Neutrophil (primary cell): ENCODE data around the gene CSNK2B.

ENCODE experiments used
- H3K27ac ChIP-seq: fragments of 200-600 bp; sonication (generic); 2 replicates; pipeline ENCODE4 v1.5.1; 2016; ENCODE audit warnings: mild to moderate bottlenecking, moderate library complexity
- H3K27me3 ChIP-seq: fragments of 200-600 bp; sonication (generic); 2 replicates; pipeline ENCODE4 v1.6.0; 2016; ENCODE audit warnings: mild to moderate bottlenecking
- H3K36me3 ChIP-seq: fragments of 200-600 bp; sonication (generic); 2 replicates; pipeline ENCODE4 v1.5.1; 2017
- H3K4me1 ChIP-seq, 2 experiments: fragments of 200-600 bp in 1 of 2; sonication (generic) in 1 of 2; 1 replicate in 1 of 2; 2 replicates in 1 of 2; pipeline versions ENCODE4 v1.5.1 to v1.6.1; 2013 to 2016; ENCODE audit warnings: low read depth in 1 of 2, low read length in 1 of 2, mild to moderate bottlenecking in 1 of 2, moderate library complexity in 1 of 2; ENCODE audit not compliant: control insufficient read depth in 1 of 2, insufficient read depth in 1 of 2
- H3K4me3 ChIP-seq, 2 experiments: fragments of 200-600 bp in 1 of 2; sonication (generic) in 1 of 2; 1 replicate in 1 of 2; 2 replicates in 1 of 2; pipeline ENCODE4 v1.5.1; 2013 to 2016; ENCODE audit warnings: low read depth in 1 of 2, low read length in 1 of 2, mild to moderate bottlenecking in 1 of 2, moderate library complexity in 1 of 2
- H3K9me3 ChIP-seq: fragments of 200-600 bp; sonication (generic); 2 replicates; pipeline ENCODE4 v1.5.1; 2016
- TF ChIP-seq, protein P1 (sequence below): fragments of 200-600 bp; sonication (generic); IDR thresholded peaks from 2 replicates; pipeline ENCODE4 v1.5.1; 2016; ENCODE audit warnings: antibody characterized with exemption

Gene CSNK2B

DNA sequence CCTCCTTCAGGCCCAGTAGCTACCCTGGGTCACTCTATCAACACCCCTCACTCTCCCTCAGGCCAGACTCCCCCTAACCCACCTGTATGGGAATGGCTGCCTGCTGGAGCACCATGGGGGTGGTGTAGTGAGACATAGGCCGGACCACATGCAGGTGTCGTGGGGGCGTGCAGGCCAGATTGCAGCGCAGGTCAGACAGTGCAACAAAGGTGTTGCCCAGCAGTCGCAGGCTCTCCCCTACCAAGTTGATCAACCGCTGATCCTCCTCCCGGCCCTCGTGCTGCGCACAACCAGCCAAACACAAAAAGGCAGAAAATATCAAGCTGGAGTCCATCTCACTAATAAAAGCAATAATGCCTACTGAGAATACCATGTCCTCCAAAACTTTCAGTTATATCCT lies 20.6 kb upstream of the CSNK2B start:
- Histone ChIP-seq H3K27ac (no peak overlapping the region), H3K27me3 (no peaks in the 10 kb centered on the region), H3K36me3 (peaks cover 93% of the 10 kb centered on the region), H3K4me3 (no peak overlapping the region), H3K4me1 (no peaks in the 10 kb centered on the region), H3K9me3 (no peaks in the 10 kb centered on the region)
- TF ChIP-seq, protein P1, sequence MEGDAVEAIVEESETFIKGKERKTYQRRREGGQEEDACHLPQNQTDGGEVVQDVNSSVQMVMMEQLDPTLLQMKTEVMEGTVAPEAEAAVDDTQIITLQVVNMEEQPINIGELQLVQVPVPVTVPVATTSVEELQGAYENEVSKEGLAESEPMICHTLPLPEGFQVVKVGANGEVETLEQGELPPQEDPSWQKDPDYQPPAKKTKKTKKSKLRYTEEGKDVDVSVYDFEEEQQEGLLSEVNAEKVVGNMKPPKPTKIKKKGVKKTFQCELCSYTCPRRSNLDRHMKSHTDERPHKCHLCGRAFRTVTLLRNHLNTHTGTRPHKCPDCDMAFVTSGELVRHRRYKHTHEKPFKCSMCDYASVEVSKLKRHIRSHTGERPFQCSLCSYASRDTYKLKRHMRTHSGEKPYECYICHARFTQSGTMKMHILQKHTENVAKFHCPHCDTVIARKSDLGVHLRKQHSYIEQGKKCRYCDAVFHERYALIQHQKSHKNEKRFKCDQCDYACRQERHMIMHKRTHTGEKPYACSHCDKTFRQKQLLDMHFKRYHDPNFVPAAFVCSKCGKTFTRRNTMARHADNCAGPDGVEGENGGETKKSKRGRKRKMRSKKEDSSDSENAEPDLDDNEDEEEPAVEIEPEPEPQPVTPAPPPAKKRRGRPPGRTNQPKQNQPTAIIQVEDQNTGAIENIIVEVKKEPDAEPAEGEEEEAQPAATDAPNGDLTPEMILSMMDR = no peak

DNA sequence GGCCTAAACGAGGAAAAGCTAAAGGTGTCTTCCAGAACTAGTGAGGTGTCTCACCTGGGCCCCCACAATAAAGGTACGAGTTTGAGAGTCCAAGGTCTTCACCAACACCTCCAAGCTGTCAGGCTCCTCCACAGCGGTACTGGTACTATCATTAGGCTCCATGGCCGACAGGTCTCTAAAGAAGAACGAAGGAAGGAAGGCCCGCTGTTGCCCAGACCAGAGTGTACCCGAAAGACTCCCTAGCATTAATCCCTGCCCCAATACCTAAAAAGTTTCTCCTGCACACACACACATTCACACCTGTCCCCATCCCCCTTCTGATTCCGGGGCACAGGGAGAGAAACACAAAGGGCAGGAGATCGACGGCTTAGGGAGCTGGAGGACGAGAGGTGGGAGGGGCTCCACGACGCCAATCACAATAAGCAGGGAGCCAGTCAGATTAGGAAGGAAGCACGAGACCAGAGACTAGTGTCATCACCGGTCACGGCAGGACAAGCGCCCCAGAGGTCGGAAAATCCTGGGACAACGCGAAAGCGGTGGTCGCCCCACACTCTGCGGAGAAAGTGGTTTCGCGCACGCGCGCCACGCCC lies 14.2 kb upstream of the CSNK2B start:
- TF ChIP-seq, protein P1 = no peak
- Histone ChIP-seq H3K4me1 (peaks cover 28 to 32% of the 10 kb centered on the region in 2 experiments), H3K27ac (peak overlapping the region; percentile 100), H3K4me3 (peak overlapping the region; percentile 85 to 93), H3K9me3 (no peaks in the 10 kb centered on the region), H3K27me3 (no peaks in the 10 kb centered on the region), H3K36me3 (peaks cover 51% of the 10 kb centered on the region)

DNA sequence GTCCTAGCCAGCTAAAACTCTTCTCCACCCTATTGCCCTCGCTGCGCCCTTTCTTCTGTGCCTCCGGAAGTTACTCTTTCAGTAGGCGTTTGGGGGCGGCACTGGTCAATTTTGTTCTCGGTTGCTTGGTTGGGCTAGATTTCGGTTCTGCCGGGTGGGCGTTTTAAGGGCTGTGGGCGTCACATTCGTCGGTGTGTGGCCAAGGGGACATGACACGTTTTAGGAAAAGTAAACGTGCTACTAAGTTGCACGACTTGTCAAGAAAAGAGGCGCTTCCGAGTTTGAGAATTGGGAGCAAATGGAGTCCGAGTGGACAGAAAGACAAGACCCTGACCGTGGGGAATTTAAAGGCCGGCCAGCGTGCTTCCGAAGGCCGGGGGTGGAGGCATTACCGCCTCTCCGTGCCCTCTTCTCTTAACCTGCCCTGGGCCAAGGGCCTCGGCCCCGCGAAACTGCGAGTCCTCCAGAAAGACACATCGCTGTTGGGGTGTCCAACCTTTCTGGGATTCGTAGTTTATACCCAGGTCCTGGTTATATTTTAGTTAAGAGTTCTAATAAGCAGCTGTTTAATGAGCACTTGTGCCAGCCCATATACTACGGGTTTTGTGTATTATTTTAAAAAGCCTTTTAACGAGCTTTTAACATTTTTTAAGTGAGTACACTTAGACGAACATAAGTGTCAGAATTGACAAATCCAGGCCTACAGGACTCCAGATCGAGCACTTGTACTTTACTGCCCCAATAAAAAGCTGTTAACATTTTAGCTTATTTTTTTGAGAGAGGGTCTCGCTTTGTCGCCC lies 12.8 kb upstream of the CSNK2B start:
- Histone ChIP-seq H3K27me3 (no peaks in the 10 kb centered on the region), H3K4me3 (peak overlapping the region; percentile 85 to 93), H3K27ac (peak overlapping the region; percentile 100), H3K36me3 (peaks cover 44% of the 10 kb centered on the region), H3K4me1 (peaks cover 38 to 42% of the 10 kb centered on the region in 2 experiments), H3K9me3 (no peaks in the 10 kb centered on the region)
- TF ChIP-seq, protein P1 = no peak

DNA sequence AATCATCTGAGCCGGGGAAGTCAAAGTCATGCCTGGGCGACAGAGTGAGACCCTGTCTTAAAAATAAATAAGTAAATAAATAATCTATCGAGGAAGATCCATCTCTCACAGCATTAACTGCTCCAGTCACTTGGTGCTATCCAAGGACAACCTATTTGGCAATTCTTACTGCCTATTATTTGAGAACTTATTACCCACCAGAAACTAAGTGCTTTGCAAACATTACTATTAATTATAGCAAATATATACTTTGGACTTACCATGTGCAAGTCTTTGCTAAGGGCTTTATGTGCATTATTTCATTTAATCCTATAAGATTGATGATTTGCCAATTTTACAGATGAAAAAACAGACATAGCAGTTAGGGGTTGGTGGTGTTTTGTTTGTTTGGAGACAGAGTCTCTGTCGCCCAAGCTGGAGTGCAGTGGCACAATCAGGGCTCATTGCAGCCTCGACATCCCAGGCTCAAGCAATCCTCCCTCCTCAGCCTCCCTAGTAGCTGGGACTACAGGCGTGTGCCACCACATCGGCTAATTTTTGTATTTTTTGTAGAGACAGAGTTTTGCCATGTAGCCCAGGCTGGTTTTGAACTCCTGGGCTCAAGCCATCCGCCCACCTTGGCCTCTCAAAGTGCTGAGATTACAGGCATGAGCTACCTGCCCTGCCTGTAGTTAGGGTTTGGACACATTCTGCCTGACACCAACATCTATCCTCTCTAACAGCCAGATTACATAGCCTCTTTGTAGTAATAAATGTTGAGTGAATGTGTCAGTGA lies 11.1 kb upstream of the CSNK2B start:
- Histone ChIP-seq H3K27ac (no peak overlapping the region), H3K27me3 (no peaks in the 10 kb centered on the region), H3K4me1 (peaks cover 54 to 59% of the 10 kb centered on the region in 2 experiments), H3K4me3 (no peak overlapping the region), H3K36me3 (peaks cover 28% of the 10 kb centered on the region), H3K9me3 (no peaks in the 10 kb centered on the region)
- TF ChIP-seq, protein P1 = no peak

DNA sequence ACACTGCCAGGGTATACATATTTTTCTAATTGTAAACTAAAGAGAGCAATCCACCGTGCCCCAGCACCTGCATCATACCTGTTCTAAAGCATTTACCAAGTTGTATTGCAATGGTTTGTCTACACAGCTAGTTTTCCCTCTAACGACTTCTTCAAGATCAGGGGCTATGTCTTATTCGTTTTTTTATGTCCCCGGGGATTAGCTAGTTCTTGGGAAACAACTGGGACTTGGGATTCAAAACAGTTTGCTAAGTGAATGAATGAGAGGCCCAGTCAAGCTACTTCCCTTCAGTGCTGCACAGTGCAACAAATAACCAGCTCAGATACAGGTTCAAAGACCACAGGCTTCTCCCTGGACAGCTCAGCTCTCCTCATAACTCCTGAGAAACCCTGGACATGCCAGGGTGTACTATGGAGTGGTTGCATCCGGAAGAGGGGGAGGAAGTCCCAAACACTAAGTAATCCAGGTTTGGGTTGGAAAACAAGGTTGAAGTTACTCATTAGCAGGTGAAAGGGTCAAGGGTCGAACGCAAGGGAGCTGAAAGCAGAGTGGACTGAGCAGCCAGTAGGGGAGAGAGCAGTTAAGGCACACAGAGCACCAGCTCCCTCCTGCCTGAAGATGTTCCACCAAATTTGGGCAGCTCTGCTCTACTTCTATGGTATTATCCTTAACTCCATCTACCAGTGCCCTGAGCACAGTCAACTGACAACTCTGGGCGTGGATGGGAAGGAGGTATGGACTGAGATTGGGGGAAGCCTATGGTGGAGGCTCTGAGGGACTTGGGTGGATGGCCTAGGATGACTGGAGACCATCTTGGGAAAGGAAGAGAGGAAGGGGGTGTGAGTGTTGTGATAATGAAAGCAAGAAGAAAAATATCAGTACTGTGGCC lies 10.3 kb upstream of the CSNK2B start, which contains the start of gene APOM:
Gene APOM, plus strand, starts transcription at position 546 of the 889 bp plus-strand sequence. Its CDS starts 73 bp downstream, at position 619.
- peaks cover 27% of the 10 kb centered on the region for H3K36me3 ChIP-seq
- H3K27me3 ChIP-seq = no peaks in the 10 kb centered on the region
- peak within 1 kb of the TSS; percentile 27 for H3K27ac ChIP-seq
- TF ChIP-seq, protein P1 = no peak
- H3K4me3 ChIP-seq = no peak within 1 kb of the TSS
- no peaks in the 10 kb centered on the region for H3K9me3 ChIP-seq
- H3K4me1 ChIP-seq = peaks cover 62 to 65% of the 10 kb centered on the region in 2 experiments
